Ovary (tissue), 9 donors: Measurements from ENCODE around the gene CRABP2. TPM values are rescaled to one million over a fixed set of nuclear protein-coding genes. Genes with fewer than 3 reads are reported as not detected.

Experiments
- DNase-seq, 5 donors: peaks; one replicate each; pipeline ENCODE4 v3.0.0-alpha.2; 2019 to 2020
- H3K27ac ChIP-seq, 2 donors: fragments of 200-600 bp; one replicate each; pipeline versions ENCODE4 v1.5.1 to v1.8.0; 2019 to 2022
- H3K27me3 ChIP-seq: fragments of 200-600 bp; one replicate; pipeline ENCODE4 v1.8.0; 2022
- H3K36me3 ChIP-seq: fragments of 200-600 bp; sonication (generic); one replicate; pipeline ENCODE4 v1.5.1; 2019
- H3K4me1 ChIP-seq: one replicate; pipeline ENCODE4 v1.8.1; 2013; ENCODE audit warnings: mild to moderate bottlenecking, moderate library complexity; ENCODE audit not compliant: insufficient read depth
- H3K4me3 ChIP-seq: fragments of 200-600 bp; sonication (generic); one replicate; pipeline ENCODE4 v1.5.1; 2017
- H3K9me3 ChIP-seq, 2 donors: fragments of 200-600 bp in 1 of 2; sonication (generic) in 1 of 2; one replicate each; pipeline versions ENCODE4 v1.5.1 to v1.8.1; 2013 to 2019; ENCODE audit warnings: mild to moderate bottlenecking in 1 of 2, moderate library complexity in 1 of 2
- EP300 ChIP-seq: sonication (generic); formaldehyde crosslinking; IDR thresholded peaks from one replicate; pipeline ENCODE4 v1.6.1; 2017; ENCODE audit warnings: antibody characterized with exemption
- POLR2A ChIP-seq: fragments of 450-650 bp; IDR thresholded peaks from one replicate; pipeline ENCODE4 v1.6.1; 2017; ENCODE audit warnings: antibody characterized with exemption, mild to moderate bottlenecking, moderate library complexity
- WGBS, 3 donors: extraction: QIAGEN DNeasy Blood & Tissue Kit in 1 of 3; methylation state at CpG; one replicate each; pipeline versions ENCODE4 v1.1.5 to v1.1.7; 2013 to 2017; 5-methylcytosine and 5-hydroxymethylcytosine counted together
- intact Hi-C, 4 donors: fragments of 100-400 bp; cut with DNase I; formaldehyde crosslinking; loops; one replicate each; pipeline versions ENCODE4 v1.11.0 to v1.15.1; 2022 to 2023
- polyA plus RNA-seq, 2 donors: library from polyadenylated mRNA; stranded (reverse); fragments of 200-250 nt in 1 of 2; fragments of 350-450 nt in 1 of 2; fragmentation: Illumina TruSeq in 1 of 2; extraction: RNeasy Lipid Tissue Mini Kit (QIAGEN cat#74804) in 1 of 2; gene quantifications; one replicate each; pipeline ENCODE4 v1.2.3, GENCODE V29; 2013 to 2014
- total RNA-seq, 7 donors: library from RNA; depleted of rRNA in 2 of 7; stranded (reverse); fragments of >200 nt in 2 of 7; fragmentation: NEBNext Ultra II Directional in 3 of 7; extraction: Animal tissue kit (Norgen Biotek cat#: 25700) in 3 of 7; gene quantifications; one replicate each; pipeline versions ENCODE4 v1.1.0 to v1.2.4, GENCODE V29; 2016 to 2023
- TF ChIP-seq, protein P1 (sequence below), 3 donors: fragments of 450-650 bp in 2 of 3; fragments of 200-600 bp in 1 of 3; IDR thresholded peaks; one replicate each; pipeline versions ENCODE4 v1.5.1 to v1.8.0; 2016 to 2022; ENCODE audit warnings: antibody characterized with exemption in 3 of 3, mild to moderate bottlenecking in 1 of 3
- donor health status: DM: no; HTN: no; CAD: no; lungs with moderate emphysema.
- donor health status: DM: no; HTN: no; CAD: no.
- donor health status: Bipolar disorder and iron deficiency.
- donor health status: DM: yes; HTN: yes; CAD: no.
- donor health status: DM: no; HTN: no; CAD: no.
- donor health status: DM: yes; HTN: yes; CAD: no.

Gene CRABP2
- total and polyA plus RNA-seq, 9 donors = 1.4 to 31.5 (median 5.5) TPM

DNA sequence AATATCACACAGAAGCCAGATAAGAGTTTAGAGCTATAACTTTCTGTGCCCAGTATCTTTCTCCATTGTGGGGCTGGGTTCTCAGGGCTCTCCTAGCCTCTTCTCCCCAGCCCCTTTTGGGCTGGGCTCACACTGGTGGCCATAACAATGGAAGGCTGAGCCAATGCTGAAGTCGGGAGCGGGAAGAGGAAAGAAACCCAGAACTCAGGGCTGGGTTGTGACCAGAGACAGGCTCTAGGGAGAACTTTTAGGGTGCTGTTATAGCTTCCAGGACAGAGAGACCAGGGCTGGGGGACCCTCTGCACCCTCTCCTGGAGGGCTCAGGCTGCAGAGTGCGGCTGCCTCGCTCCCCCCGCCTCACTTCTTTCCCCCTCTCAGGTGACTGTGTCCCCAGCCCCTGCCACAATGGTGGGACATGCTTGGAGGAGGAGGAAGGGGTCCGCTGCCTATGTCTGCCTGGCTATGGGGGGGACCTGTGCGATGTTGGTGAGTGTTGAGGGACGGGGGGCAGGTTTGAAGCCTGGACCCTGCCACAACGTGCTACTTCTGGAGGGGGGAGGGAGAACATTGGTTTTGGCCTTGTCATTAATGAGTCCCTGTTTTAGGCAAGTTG lies 49.4 kb downstream of the CRABP2 start:
- H3K36me3 ChIP-seq = no peaks in the 10 kb centered on the region
- WGBS, 3 donors = 57 to 61% (median 57%) methylated on average over 9 of the region's 9 CpGs
- intact Hi-C loops = loop anchor here in 2 of 4 donors (2.0 to 10.0 kb wide), 3 partner anchors 29 to 199 kb away; no protein-coding TSS in a partner anchor
- no peaks in the 10 kb centered on the region for H3K27me3 ChIP-seq
- H3K9me3 ChIP-seq = no peaks in the 10 kb centered on the region
- DNase-seq = no peak
- TF ChIP-seq POLR2A = no peak
- no peak for TF ChIP-seq EP300
- TF ChIP-seq, protein P1, sequence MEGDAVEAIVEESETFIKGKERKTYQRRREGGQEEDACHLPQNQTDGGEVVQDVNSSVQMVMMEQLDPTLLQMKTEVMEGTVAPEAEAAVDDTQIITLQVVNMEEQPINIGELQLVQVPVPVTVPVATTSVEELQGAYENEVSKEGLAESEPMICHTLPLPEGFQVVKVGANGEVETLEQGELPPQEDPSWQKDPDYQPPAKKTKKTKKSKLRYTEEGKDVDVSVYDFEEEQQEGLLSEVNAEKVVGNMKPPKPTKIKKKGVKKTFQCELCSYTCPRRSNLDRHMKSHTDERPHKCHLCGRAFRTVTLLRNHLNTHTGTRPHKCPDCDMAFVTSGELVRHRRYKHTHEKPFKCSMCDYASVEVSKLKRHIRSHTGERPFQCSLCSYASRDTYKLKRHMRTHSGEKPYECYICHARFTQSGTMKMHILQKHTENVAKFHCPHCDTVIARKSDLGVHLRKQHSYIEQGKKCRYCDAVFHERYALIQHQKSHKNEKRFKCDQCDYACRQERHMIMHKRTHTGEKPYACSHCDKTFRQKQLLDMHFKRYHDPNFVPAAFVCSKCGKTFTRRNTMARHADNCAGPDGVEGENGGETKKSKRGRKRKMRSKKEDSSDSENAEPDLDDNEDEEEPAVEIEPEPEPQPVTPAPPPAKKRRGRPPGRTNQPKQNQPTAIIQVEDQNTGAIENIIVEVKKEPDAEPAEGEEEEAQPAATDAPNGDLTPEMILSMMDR (IDR thresholded peaks at IDR 0.05) = no peak
- no peaks in the 10 kb centered on the region for H3K4me1 ChIP-seq
- no peak overlapping the region for H3K4me3 ChIP-seq
- H3K27ac ChIP-seq = no peak overlapping the region

DNA sequence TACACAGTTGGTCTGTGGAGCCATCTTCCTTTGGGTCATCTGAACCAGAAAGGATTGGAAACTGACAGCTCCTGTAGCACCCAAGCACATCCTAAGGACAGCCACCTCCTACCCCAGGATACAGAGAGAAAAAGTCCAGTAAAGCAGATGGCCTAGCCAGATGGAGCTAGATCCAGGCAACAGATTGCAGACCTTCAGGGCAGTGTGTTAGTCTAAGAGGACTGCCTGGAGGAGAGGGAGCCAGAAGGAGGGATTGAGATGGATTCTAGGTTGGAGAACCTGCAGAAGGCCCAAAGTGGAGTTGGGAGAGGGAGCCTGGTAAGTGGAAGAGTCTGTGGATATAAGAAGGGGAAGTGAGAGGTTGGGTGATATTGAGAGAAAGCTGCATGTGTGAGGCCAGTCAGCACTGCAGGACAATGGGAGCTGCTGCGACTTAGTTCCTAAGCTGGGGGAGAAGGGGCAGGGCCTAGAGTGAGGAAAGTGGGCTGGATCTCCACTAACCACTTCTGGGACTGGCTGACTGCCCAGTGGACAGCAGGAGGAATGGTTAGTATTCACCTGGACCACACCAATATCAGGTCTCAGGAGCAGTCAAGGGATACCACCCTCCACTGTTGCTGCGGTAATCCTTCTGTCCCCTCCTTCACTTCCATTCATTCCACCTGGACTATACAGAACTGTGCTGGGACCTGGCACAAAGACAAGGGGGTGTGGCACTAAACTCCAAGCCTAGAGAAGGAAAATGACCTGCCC lies 50.1 kb downstream of the CRABP2 start:
- Histone ChIP-seq H3K4me3 (no peak overlapping the region), H3K9me3 (no peaks in the 10 kb centered on the region), H3K36me3 (no peaks in the 10 kb centered on the region), H3K27me3 (no peaks in the 10 kb centered on the region), H3K4me1 (no peaks in the 10 kb centered on the region), H3K27ac (no peak overlapping the region)
- intact Hi-C loops = loop anchor here in 2 of 4 donors (5.0 to 10.0 kb wide), 2 partner anchors 71 to 198 kb away; no protein-coding TSS in a partner anchor
- 46 to 62% (median 60%) methylated on average over 2 of the region's 2 CpGs for WGBS, 3 donors
- no peak for TF ChIP-seq EP300
- TF ChIP-seq, protein P1 (IDR thresholded peaks at IDR 0.05) = no peak
- TF ChIP-seq POLR2A = no peak
- no peak for DNase-seq

DNA sequence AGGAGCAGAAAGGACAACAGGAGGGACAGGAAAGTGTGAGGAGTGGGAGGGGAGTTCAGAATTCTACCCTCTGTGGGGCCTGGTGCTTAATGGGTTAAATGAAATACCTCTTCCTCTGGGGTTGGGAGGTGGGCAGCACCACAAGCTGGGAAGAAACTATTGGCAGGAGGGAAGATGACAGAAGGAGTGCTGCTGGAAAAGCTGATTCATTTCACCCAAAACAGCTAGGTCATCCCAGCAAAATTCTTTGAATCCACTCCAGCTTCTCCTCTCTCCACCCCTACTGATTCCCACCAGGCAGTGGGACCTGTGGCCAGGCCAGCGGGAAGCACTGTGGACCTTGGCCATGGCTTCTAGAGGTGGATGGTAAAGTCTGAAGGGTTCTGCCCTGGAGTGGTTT lies 50.7 kb downstream of the CRABP2 start:
- no peak for DNase-seq
- TF ChIP-seq, protein P1 (IDR thresholded peaks at IDR 0.05) = no peak
- TF ChIP-seq POLR2A (no peak), EP300 (no peak)
- Histone ChIP-seq H3K4me3 (no peak overlapping the region), H3K36me3 (no peaks in the 10 kb centered on the region), H3K27ac (no peak overlapping the region), H3K4me1 (no peaks in the 10 kb centered on the region), H3K27me3 (no peaks in the 10 kb centered on the region), H3K9me3 (no peaks in the 10 kb centered on the region)
- intact Hi-C loops = loop anchor here in 2 of 4 donors (5.0 to 10.0 kb wide), 2 partner anchors 70 to 197 kb away; no protein-coding TSS in a partner anchor
- 17 to 50% (median 34%) methylated on average over 1 of the region's 1 CpG for WGBS, 3 donors

DNA sequence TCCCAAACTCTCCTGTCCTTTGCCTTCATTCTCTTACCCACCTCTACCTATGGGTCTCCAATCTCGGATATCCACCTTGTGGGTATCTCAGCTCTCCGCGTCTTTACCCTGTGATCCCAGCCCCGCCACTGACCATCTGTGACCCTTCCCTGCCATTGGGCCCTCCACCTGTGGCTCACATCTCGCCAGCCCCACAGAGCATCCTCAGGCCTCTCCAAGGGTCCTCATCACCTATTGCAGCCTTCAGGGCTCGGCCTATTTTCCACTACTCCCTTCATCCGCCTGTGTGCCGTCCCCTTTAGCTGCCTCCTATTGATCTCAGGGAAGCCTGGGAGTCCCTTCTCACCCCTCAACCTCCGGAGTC lies 52.4 kb downstream of the CRABP2 start:
- Histone ChIP-seq H3K9me3 (no peaks in the 10 kb centered on the region), H3K27me3 (no peaks in the 10 kb centered on the region), H3K4me3 (no peak overlapping the region), H3K36me3 (no peaks in the 10 kb centered on the region), H3K4me1 (no peaks in the 10 kb centered on the region), H3K27ac (no peak overlapping the region)
- no peak for TF ChIP-seq POLR2A
- TF ChIP-seq, protein P1 (IDR thresholded peaks at IDR 0.05) = no peak
- TF ChIP-seq EP300 = no peak
- intact Hi-C loops = loop anchor here in 1 of 4 donors (10.0 kb wide), 1 partner anchor 68 kb away; no protein-coding TSS in a partner anchor
- 76 to 84% (median 80%) methylated on average over 9 of the region's 9 CpGs for WGBS, 3 donors
- DNase-seq = no peak
